GM19035 (cell line): ENCODE results near the gene FGF5.

Experiments
- ATAC-seq: cut with Tn5 transposase; IDR thresholded peaks from one replicate; pipeline ENCODE4 v1.9.1; 2021; ENCODE audit not compliant: unreplicated experiment

FGF5 gene

DNA sequence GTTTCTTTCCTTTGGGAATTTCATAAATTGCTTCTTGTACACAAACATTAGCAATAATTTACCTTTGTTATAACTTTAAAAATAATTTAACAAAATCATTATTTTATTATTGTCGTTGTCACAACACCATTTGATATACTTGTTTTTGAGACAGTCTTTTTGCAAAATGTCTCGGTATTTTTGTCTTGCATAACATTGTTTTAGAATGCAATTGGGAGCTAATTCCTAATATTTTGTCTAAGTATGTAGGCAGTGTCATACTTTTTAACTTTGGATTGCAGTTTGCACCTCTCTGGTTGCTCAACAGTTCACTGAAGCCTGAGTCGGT is 68.7 kb downstream of the FGF5 start:
- no peak for ATAC-seq

DNA sequence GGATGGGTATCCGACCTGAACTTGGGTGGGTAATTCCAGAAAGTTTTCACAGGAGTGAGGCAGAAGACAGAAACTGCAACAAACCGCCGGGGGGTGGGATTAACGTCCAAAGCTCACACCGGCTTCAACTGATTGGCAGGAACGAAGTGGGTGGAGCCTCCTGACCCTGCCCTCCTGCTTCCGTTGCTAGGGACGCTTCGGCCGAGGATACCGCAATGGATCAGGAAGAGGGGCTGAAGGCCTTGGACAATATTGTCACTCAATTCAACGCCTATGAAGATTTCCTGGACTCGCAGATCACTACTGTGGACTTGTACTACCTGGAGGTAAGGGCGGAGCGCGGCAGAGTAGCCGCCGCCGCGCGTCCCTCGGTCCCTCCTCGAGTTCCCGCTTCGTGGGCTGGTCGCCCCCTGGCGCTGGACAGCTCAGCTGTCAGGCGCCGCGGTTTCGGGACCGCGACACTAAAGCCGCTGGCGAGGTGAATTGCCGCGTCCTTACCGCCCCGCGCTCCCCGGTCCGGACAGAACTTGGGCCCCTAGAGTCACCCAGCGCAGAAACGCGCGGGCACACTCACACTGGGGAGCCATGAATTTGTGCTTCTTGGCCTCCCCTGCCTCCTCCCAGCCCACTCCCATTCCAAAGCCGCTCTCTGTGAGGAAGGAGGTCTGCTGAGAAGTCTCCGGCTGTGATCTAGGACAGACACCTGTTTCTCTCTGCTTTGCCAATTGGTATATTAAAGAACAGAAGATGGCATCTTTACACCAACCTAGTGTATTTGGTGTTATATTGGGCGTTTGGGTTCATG is 69.3 kb downstream of the FGF5 start, which contains the start of gene CFAP299:
TSS of gene CFAP299 (plus strand) at position 177 of the 805 bp plus-strand sequence.
- peak; percentile 99 for ATAC-seq

DNA sequence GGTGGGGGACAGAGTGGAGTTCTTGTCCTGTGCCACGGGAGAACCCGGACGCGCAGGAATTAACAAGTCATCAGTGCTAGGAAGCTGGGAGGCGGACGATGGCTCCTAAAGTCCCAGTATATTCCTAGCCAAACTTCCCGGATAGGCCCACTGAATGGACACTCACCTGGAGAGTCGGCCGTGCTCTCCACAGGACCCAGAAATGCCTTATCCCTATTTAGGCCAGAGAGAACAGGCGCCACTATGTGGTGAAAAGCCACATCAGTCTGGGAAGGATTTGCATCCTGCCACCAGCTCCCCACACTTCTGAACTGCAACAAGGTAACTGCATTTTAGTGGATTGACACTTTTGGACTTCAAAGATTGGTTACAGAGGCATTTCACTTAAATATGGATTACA is 70.1 kb downstream of the FGF5 start:
- ATAC-seq = no peak

DNA sequence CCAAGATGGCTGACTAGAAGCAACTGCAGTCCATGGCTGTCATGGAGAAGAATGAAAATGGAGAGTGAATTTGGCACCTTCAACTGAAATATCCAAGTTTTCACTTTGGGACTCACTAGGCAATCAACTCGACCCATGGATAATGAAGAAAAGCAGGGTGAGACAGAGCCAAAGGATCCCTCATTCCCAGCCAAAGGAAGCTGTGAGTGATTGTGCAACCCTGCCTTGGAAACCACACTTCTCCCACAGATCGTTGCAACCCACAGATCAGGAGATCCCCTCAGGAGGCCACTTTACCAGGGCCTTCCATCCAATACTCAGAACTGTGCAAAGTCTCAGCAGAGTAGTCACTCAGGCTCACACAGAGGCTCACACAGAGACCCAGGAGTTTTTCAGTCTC is 73.6 kb downstream of the FGF5 start:
- ATAC-seq = no peak
